Measurements from ENCODE around the gene SLC35A2.

DNA sequence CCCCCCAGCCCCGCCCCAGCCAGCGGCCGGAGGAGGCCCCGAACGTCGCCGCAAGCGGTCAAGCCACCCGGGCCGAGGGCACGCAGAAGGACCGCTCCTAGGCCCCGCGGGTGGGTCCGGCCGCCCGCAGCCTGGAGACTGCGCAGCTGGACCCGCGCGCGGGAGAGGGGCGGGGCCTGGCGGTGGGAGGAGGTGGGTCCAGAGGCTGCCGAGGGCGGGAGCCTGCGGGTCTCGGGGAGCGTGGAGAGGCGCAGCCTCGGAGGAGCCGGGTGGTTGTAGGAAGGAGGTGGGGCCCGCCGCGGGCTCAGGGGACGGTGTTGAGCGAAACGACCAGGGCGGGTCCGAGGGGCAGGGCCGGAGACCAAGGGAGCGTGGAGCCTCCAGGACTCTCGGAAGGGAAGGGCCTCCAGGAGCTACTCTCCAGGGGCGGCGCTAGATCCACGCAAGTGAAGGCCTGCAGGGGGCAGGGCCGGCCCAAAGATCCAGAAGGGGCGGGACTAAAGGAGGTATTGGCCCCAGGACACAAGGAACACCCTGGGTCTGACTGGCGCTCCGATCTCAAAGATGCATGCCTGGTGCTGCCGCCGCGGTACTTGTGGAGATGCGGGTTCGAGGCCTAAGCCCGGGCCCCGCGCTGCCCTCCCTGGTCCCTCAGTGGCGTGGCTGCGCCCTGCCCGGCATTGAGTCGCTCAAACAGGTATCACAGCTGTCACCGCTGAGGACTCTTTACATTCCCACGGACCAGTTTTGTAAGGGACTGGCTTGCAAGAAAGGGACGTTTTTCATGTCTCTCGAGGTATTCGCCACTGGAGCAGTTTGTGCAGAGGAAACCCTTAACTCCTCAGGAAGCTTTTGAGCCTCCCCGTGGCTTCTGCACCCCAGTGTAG is 19.8 kb downstream of the SLC35A2 start:
- no peak for TF ChIP-seq CTCF (IDR thresholded peaks at IDR 0.05; ENCODE audit: insufficient read depth, low read length)
- TF ChIP-seq POLR2AphosphoS5 (IDR thresholded peaks at IDR 0.05; ENCODE audit: low read depth) = no peak
- TF ChIP-seq REST (IDR thresholded peaks at IDR 0.05; ENCODE audit: insufficient replicate concordance, low read depth) = no peak
- TF ChIP-seq SPI1 (IDR thresholded peaks at IDR 0.05; ENCODE audit: borderline replicate concordance, low read depth) = no peak
